Muscle layer of duodenum (tissue), 2 donors: Measurements from ENCODE around the gene FBXO40.
"Not testable (repeated sequence)": the region's sequence is repeated elsewhere in the genome, so short reads cannot be mapped to it uniquely, and the experiment has no call there.

Experiments
- H3K27ac ChIP-seq: one replicate; pipeline ENCODE4 v1.7.0; 2013; ENCODE audit warnings: mild to moderate bottlenecking, low read length
- H3K27me3 ChIP-seq: one replicate; pipeline ENCODE4 v1.7.0; 2013; ENCODE audit warnings: low read depth, mild to moderate bottlenecking, control low read depth, low read length
- H3K36me3 ChIP-seq, 2 donors: one replicate each; pipeline ENCODE4 v1.7.0; 2013; ENCODE audit warnings: low read length in 2 of 2, control low read depth in 1 of 2, mild to moderate bottlenecking in 1 of 2; ENCODE audit not compliant: insufficient read depth in 2 of 2, control insufficient read depth in 1 of 2
- H3K4me1 ChIP-seq, 2 donors: one replicate each; pipeline ENCODE4 v1.7.0; 2013; ENCODE audit warnings: low read length in 2 of 2, mild to moderate bottlenecking in 2 of 2, control low read depth in 1 of 2, moderate library complexity in 1 of 2; ENCODE audit not compliant: insufficient read depth in 2 of 2, control insufficient read depth in 1 of 2
- H3K4me3 ChIP-seq, 2 donors: one replicate each; pipeline ENCODE4 v1.7.0; 2013; ENCODE audit warnings: low read length in 2 of 2, low read depth in 1 of 2, mild to moderate bottlenecking in 1 of 2
- H3K9me3 ChIP-seq, 2 donors: one replicate each; pipeline ENCODE4 v1.7.0; 2013; ENCODE audit warnings: low read length in 2 of 2, control low read depth in 1 of 2, mild to moderate bottlenecking in 1 of 2; ENCODE audit not compliant: control insufficient read depth in 1 of 2
- donor health status: healthy.

The FBXO40 gene

DNA sequence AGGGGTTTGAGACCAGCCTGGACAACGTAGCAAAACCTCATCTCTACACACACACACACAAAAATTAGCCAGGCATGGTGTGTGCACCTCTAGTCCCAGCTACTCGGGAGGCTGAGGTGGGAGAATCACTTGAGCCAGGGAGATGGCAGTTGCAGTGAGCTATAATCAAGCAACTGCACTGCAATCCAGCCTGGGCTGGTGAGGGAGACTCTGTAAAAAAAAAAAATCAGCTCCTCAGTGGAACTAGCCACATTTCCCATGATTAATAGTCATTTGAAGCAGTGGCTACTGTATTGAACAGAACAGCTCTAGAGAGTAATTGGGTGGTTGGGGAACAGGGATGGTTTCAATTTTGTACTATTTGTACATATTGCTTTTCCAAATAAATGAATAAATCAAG, 11.5 kb upstream of the FBXO40 start:
- H3K27me3 ChIP-seq: no peaks in the 10 kb centered on the region
- no peak overlapping the region for H3K4me3 ChIP-seq
- no peaks in the 10 kb centered on the region for H3K4me1 ChIP-seq
- no peaks in the 10 kb centered on the region for H3K36me3 ChIP-seq
- no peaks in the 10 kb centered on the region for H3K9me3 ChIP-seq
- H3K27ac ChIP-seq: no peak overlapping the region

DNA sequence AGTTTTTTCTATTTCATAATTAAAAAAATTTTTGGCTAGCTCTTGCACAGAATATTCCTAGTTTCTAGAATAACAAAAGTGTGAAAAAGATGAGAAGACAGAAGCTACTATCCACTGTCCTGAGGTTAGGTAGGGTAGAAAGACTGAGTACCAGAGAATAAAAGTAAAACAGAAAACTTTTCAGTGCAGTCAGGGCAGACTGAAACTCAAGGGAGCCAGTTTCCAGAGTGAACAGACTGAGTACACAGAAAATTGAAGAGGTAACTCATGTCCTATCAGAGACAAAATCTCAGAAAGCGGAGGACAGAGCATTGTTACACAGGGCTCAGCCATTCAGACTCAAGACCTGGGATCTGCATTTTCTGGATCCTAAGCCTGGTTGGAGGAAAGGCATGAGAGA, 8.8 kb upstream of the FBXO40 start:
- Histone ChIP-seq H3K4me3 (no peak overlapping the region), H3K4me1 (no peaks in the 10 kb centered on the region), H3K36me3 (no peaks in the 10 kb centered on the region), H3K9me3 (no peaks in the 10 kb centered on the region), H3K27ac (no peak overlapping the region), H3K27me3 (no peaks in the 10 kb centered on the region)

DNA sequence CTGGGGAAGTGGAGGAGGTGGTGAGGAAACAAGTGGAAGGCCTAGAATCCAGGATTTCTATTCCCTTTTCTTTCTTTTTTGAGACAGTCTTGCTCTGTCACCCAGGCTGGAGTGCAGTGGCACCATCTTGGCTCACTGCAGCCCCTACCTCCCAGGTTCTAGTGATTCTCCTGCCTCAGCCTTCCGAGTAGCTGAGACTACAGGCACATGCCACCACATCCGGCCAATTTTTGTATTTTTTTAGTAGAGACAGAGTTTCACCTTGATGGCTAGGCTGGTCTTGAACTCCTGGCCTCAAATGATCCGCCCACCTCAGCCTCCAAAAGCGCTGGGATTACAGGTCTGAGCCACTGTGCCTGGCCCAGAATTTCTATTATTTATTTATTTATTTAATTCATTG, 627 bp downstream of the FBXO40 start:
- H3K9me3 ChIP-seq, H3K27me3 ChIP-seq, H3K4me3 ChIP-seq, H3K27ac ChIP-seq, H3K4me1 ChIP-seq, H3K36me3 ChIP-seq: not testable (repeated sequence)

DNA sequence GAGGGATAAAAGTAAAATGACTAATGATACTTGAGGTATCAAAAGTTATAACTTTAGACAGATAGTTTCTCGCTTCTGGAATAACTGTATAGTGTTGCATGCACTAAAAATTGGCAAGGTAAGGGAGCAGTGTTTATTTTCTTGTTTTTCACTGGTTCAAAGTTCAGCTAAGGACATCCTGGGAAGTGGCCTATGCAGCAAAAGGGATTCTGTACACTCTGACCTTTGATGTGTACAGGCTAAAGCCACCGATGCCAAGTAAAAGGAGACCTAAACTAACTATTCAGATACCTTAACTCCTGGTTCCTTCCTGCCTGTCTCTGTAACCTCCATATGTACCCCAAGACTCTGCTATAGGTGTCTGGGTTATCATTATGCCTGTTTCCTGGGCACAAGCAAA, 1.7 kb downstream of the FBXO40 start:
- H3K4me1 ChIP-seq: no peaks in the 10 kb centered on the region
- no peaks in the 10 kb centered on the region for H3K9me3 ChIP-seq
- no peaks in the 10 kb centered on the region for H3K36me3 ChIP-seq
- H3K4me3 ChIP-seq: no peak overlapping the region
- no peak overlapping the region for H3K27ac ChIP-seq
- no peaks in the 10 kb centered on the region for H3K27me3 ChIP-seq

DNA sequence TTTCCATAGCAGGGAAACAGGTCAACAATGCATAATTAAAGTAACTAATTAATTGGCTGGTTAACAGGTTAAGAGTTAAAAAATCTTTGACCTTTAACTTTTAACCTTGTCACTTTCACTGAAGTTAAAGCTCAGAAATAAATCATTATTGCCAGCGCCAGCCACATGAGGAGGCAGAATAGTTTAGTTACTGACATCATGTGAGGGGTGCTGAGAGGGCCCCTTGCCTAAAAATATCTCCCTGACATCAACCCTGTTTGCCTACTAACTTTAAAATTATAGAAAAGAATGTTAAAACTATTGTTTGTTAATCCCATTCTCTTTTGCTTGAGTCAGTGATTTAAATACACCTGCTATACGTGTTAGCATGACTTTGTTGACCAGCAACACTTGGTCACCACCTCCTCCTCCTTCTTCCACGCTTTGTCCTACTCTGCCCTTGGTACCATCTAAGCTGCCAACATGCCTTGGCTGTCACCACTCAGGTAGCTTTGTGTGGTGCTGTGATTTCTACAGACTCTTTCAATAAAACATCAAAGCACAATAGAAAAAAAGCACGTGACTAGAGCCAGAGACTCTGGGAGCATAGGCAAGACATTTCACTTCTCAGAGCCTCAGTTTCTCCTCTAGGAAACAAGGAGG, 2.7 kb downstream of the FBXO40 start:
- Histone ChIP-seq H3K36me3 (no peaks in the 10 kb centered on the region), H3K4me3 (no peak overlapping the region), H3K27ac (no peak overlapping the region), H3K9me3 (no peaks in the 10 kb centered on the region), H3K27me3 (no peaks in the 10 kb centered on the region), H3K4me1 (no peaks in the 10 kb centered on the region)

DNA sequence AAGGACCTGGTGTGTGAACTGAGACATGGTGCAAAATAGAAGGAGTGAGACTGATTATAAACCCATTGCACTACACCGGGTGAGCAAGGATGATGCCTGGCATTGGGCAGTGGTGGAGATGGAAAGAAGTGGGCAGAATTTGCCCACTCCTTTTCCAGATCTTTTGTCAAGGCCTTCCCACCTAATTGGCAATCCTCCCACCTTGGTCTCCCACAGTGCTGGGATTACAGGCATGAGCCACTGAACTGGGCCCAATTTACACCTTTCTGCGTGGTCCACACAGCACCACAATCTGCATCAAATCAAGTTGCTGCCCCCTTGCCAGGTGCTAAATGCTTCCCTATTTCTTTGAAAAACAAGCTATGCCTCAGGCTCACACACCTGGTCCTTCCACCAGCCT, 5.4 kb downstream of the FBXO40 start:
- no peaks in the 10 kb centered on the region for H3K4me1 ChIP-seq
- no peak overlapping the region for H3K27ac ChIP-seq
- no peaks in the 10 kb centered on the region for H3K27me3 ChIP-seq
- H3K4me3 ChIP-seq: no peak overlapping the region
- no peaks in the 10 kb centered on the region for H3K9me3 ChIP-seq
- no peaks in the 10 kb centered on the region for H3K36me3 ChIP-seq

DNA sequence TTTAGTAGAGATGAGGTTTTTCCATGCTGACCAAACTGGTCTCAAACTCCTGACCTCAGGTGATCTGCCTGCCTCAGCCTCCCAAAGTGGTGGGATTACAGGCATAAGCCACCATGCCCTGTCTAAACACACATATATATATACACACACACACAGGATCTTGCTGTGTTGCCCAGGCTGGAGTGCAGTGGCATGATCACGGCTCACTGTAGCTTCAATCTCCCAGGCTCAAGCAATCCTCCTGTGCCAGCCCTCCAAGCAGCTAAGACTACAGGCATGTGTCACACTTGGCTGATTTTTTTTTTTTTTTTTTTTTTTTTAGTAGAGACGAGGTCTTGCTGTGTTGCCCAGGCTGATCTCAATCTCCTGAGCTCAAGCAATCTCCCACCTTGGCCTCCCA, 6.7 kb downstream of the FBXO40 start:
- H3K9me3 ChIP-seq, H3K4me3 ChIP-seq, H3K27me3 ChIP-seq, H3K36me3 ChIP-seq, H3K4me1 ChIP-seq, H3K27ac ChIP-seq: not testable (repeated sequence)

DNA sequence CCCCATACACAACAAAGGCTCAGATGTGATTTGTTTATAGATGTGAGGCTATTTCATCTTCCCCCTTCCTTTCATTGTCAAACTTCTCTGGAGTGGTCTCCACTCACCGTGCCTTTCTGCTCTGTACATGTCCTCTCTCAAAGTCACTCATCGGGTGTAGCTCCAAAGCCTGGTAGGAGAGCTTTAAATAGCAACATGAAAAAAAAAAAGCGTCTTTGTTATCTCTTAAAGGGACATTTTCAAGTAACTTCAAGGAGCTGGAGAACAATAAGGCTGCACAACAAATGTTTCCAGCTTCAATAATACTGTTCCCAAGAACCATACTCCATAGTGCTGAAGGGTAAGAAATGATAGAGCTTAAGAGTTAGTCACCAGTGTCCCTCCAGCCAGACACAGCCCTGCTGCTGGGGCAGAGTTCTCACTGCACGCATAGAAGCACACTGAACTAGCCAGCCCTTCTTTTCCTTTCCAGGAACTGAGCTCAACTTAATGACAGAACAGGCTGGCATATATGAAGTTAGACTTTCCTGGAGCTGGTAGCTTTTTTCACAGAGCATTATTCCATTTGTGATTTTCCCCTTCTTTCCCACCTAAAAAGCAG, 8.1 kb downstream of the FBXO40 start:
- Histone ChIP-seq H3K4me3 (no peak overlapping the region), H3K27ac (no peak overlapping the region), H3K4me1 (no peaks in the 10 kb centered on the region), H3K27me3 (no peaks in the 10 kb centered on the region), H3K9me3 (no peaks in the 10 kb centered on the region), H3K36me3 (no peaks in the 10 kb centered on the region)

DNA sequence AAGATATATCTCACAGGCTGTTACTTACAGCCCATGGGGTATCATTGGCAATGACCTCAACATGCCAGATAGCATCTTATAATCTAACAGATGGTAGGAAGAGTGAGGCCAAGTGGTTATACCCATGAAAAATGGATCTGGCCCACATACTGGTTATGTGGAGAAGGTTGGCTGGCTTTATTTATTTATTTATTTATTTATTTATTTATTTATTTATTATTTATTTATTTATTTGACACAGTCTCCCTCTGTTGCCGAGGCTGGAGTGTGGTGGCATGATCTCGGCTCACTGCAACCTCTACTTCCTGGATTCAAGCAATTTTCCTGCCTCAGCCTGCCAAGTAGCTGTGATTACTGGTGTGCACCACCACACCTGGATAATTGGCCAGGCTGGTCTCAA, 11.6 kb downstream of the FBXO40 start:
- Histone ChIP-seq H3K27me3 (no peaks in the 10 kb centered on the region), H3K9me3 (no peaks in the 10 kb centered on the region), H3K27ac (no peak overlapping the region), H3K36me3 (no peaks in the 10 kb centered on the region), H3K4me3 (no peak overlapping the region), H3K4me1 (no peaks in the 10 kb centered on the region)

DNA sequence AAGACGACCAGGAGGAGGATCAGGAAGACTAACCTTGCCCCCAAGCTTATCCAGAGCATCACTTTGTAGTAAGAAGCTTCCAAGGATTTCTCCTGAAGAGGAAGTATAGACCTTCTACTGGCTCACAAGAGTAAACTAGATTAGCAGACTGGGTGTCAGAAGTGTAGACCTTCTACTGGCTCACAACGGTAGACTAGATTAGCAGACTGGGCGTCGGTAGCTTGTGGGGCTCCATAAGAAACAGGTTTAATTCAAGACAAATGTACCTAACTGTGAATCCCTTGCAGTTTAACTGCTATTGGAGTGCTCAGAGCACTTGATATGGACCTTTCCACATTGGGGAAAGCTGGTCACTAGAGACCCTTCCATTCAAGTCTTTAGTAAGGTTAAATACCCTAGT, 12.9 kb downstream of the FBXO40 start:
- H3K4me3 ChIP-seq: no peak overlapping the region
- no peak overlapping the region for H3K27ac ChIP-seq
- no peaks in the 10 kb centered on the region for H3K36me3 ChIP-seq
- H3K4me1 ChIP-seq: no peaks in the 10 kb centered on the region
- no peaks in the 10 kb centered on the region for H3K9me3 ChIP-seq
- H3K27me3 ChIP-seq: no peaks in the 10 kb centered on the region

DNA sequence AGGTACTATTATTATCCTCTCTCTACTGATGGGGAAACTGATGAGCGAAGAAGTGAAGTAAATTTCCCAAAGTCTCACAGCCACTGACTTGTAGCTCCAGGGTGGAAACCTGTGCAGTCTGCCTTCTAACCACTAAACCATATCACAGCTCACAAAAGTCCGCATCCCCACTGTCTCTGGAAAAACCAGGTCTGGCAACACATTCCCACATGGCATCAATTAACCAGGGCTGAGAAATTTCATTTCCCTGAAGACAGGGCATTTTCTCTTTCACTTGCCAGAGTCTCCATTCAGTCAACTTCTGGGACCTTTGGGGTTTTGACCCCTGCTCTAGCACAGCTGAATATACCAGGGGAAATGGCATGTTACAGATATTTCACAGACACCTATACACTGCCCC, 26.5 kb downstream of the FBXO40 start:
- H3K4me1 ChIP-seq: no peaks in the 10 kb centered on the region
- H3K9me3 ChIP-seq: no peaks in the 10 kb centered on the region
- no peaks in the 10 kb centered on the region for H3K27me3 ChIP-seq
- H3K4me3 ChIP-seq: no peak overlapping the region
- no peak overlapping the region for H3K27ac ChIP-seq
- no peaks in the 10 kb centered on the region for H3K36me3 ChIP-seq

DNA sequence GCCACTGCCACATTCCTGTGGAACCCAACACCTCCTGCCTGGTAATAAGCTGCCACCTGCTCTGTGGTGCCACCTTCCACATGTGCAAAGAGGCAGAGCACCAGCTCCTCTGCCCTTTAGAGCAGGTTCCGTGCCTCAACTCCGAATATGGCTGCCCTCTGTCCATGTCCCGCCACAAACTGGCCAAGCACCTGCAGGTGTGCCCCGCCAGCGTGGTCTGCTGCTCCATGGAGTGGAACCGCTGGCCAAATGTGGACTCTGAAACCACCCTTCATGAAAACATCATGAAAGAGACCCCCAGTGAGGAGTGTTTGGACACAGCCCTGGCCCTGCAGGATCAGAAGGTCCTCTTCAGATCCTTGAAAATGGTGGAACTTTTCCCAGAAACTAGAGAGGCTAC, 28.3 kb downstream of the FBXO40 start:
- no peaks in the 10 kb centered on the region for H3K4me1 ChIP-seq
- H3K36me3 ChIP-seq: no peaks in the 10 kb centered on the region
- no peaks in the 10 kb centered on the region for H3K9me3 ChIP-seq
- no peaks in the 10 kb centered on the region for H3K27me3 ChIP-seq
- no peak overlapping the region for H3K4me3 ChIP-seq
- no peak overlapping the region for H3K27ac ChIP-seq
